ENCODE measurements around the gene ACTN1.
A peak's percentile ranks its signal among the peaks of the same experiment; 100 is the strongest.
"Not testable (repeated sequence)": the region's sequence is repeated elsewhere in the genome, so short reads cannot be mapped to it uniquely, and the experiment has no call there.

ACTN1 gene

DNA sequence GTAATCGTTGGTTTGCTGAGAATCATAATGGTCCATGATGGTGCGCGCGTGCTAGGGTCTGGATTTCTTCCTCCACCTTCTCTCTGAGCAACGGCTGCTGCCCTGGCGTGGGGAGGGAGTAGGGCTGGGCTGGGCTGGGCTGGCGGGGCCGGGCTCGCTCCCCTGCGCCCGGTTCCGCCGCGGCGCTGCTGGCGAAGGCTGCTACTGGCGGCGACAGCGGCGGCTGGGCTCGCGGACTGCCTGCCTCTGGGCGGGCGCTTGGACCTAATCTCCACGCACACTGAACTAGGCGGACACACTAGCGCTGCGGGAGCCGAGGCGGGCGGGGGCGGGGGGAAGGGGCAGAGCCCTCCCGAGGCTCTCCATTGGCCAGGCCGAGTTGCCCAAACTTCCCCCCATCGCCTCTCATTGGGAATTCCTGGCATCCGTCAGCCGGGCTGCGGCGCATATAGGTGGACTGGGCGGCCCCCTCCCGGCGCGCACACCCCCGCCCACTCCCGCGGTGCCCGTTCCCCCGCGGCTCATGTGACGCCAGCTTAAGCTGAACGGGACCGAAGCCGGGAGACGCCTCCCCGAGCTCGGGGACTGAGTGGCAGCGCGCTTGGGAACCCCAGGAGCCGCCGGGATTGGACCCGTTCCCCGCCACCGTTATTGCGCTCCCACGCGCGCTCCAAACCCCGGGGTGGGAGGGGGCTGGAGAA lies at the start of gene ACTN1:
Gene ACTN1 (minus strand): TSS at position 282 of the 701 bp plus-strand sequence. CDS start 246 bp downstream, at position 36.
- peak; percentile 95 to 98 (median 98) for DNase-seq

DNA sequence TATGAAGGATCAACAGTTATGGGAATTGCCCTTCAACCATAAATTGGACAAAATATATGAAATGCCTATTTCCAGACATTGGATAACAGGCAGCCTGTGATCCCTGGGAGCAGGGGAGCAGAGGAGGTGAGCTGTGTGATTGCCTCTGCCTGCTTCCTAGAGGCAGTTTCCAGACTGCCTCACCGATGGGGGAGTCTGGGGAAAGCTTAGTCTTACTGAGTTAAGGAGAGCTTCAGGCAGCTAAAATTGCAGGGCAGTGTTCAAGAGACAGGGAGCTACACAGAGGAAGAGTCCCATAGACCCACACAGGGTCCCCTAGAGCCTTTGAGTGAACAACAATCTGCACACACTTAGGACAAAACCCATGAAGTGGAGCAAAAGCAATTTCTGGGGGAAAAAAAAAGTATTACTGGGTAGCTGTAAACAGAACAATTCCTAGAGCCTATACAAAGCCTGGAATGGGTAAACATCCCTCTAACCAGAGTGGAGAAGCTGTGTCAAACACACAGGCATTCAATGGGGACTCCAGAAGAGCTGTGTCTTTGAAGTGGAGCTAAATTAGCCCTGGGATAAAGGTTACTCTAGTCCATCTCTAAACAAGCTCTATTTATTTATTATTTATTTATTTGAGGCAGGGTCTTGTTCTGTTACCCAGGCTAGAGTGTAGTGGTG lies 48.3 kb upstream of the ACTN1 start:
- DNase-seq: no peak

GRCh38 chr14:69023035-69023434 lies 43.9 kb upstream of the ACTN1 start:
- no peak for DNase-seq

DNA sequence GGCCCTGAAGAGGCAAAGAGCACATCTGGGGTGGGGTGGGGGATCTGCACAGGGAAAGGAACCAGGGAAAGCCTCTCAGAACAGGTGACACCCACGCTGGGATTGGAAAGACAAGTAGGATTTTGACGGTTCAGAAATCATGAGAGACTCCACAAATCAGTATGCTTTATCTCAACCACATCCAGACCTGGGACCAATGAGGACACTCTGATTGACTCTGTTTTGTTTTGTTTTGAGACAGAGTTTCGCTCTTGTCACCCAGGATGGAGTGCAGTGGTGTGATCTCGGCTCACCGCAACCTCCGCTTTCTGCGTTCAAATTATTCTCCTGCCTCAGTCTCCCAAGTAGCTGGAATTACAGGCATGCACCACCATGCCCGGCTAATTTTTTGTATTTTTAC lies 43.0 kb upstream of the ACTN1 start:
- not testable (repeated sequence) for DNase-seq

DNA sequence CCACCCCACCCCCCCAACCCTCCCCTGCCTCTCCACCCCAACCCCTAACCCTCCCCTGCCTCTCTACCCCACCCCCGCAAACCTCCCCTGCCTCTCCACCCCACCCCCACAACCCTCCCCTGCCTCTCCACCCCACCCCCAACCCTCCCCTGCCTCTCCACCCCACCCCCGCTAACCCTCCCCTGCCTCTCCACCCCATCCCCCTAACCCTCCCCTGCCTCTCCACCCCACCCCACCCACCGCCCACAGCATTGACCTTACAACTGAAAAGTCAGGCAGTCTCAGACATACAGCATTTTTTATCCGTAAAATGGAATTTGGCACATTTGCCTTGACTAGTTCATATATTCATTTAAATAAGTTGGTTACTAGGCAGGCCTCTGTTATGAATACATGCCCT lies 38.6 kb upstream of the ACTN1 start:
- DNase-seq: no peak

DNA sequence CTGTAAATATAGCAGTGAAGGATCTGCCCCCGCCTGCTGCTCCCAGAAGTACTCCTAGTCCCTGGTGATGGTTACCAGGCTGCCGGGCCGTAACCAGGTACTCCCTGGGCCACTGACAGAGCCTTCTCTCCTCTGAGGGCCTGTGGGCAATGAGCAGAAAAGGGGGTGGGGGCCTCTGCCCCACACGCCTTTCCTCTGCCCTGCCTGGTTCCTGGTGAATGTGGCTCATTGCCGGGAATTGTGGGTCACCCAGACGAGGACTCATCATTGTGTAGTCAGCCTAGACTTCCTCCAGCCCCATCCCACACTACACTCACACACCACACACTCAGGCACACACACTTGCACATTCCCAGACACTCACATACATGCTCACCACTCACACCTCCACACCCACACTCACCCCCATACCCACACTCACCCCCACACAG lies 35.7 kb upstream of the ACTN1 start:
- DNase-seq: no peak

GRCh38 chr14:69013943-69014782 lies 35.1 kb upstream of the ACTN1 start:
- DNase-seq: peak in 2 of 3 experiments; percentile 16 to 21

- no peak for DNase-seq
Observed at GRCh38 chr14:69012256-69012953, 33.3 kb upstream of the ACTN1 start.

GRCh38 chr14:69010648-69011047 lies 31.5 kb upstream of the ACTN1 start:
- no peak for DNase-seq

DNA sequence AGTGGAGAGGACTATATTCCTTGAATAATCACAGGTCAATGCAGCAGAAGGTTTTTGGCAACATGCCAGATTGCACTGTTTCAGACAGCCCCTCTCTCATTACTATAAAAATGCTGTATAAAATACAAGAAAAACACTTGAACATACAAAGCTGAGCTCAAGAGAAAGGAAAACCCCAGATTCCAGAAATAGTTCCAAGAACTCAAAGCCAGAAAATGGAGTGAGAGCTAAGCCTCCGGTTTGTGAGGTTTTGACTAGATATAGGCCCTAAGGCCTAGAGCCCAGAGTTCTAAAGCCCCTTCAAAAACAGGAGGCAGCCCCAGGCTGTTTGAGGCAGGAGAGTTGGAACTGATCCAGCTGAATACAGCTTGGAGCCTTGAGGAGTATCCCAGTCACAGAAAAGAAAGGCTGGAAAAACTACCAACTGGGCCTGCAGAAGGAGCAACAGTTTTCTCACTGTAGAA lies 29.4 kb upstream of the ACTN1 start:
- peak in 2 of 3 experiments; percentile 23 to 73 for DNase-seq

DNA sequence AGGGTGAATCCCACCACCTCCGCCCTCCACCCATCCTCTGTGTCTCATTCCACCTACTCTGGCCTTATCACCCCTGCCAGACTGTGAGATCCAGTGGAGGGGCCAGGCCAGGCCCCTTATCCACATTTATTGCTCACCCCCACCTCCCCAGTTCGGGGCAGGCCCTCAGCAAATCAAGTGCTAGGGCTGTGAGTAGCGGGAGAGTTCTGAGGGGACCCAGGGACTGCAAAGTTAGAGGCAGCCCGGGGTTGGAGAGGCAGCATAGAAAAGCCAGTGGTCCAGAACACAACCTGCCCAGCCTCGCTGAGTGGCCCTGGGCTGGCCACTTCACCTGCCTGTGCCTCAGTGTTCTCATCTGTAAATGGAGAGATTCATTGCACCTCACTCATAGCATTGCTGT lies 27.2 kb upstream of the ACTN1 start:
- DNase-seq: no peak

DNA sequence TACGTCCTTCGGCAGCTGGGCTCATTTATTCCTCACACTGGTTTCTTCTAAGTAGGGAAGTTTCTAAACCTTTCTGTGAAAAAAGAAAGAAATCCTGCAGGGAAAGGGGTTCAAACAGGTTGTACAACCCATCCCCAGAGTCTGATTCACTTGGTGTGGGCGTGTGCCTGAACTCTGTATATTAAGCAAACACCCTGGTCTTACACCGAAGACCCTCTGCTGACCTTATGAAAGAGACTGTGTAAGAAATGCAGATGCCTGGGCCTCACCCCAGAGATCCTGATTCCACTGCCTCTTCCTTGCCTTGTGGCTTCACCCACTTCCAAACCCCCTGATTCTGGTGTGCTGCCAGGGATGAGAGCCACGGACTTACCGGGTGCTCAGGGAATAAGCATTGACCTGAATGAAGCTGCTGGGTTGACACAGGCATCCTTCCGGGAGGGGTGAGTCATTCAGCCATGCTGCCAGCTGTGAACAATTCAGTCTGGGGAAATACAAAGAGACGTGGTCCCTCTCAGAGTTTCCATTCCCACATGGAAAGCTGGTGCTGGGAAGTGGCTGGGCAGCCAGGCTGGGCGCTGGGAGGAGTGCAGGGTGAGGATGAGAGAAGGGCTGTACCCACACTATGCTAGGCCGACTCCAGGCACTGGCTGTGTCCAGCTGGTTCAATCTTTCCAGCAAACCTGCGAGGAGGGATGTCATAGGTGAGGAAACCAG lies 26.5 kb upstream of the ACTN1 start:
- DNase-seq: peak in 1 of 3 experiments; percentile 7

DNA sequence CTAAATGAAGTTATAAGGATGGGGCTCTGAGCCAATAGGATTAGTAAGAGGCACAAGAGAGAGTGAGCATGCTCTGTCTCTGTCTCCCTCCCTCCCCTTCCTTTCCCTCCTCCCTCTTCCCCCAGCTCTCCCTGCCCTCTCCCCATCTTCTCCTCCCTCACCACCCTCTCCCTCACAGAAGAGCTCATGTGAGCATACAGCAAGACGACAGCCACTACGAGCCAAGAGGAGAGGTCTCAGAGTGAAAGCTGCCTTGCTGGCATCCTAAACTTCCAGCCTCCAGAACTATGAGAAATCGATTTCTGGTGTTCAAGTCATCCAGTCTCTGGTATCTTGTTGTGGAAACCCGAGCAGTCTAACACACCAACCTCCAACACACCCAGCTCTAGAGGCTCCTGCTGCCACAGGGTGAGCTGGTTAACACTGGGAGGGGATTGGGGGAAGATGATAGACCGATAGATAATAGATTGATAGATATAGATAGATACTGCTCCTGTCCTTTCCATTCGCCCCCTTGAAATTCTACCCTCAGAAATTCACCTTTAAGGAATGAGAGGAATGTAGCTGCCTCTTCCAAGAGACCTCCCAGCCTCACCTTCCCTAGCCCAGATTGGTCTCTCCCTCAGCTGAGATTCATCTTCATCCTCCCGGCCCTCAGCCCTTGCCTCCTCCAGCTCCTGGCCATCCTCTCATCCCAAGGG lies 25.8 kb upstream of the ACTN1 start:
- DNase-seq: no peak

- no peak for DNase-seq
Observed at GRCh38 chr14:69003626-69004025, 24.5 kb upstream of the ACTN1 start.

GRCh38 chr14:69002069-69002468 lies 23.0 kb upstream of the ACTN1 start:
- DNase-seq: peak in 1 of 3 experiments; percentile 5

DNA sequence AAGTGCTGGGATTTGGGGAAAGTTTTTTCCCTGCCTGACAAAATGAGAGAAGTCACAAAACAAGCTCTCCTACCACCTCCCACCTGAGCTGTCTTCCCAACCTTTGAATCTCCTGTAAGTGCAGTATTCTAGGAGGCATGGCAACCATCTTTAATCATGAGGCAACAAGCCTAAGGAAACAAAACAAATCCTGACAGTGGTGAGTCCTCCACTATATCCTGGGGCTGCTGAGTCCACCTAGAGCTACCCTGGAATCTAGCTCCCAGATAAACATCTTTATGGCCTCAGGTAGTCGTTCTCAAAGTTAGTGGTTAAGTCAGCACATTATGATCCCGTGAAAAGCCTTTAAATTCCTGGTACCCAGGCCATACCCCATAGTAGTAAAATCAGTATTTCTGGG lies 22.3 kb upstream of the ACTN1 start:
- no peak for DNase-seq

DNA sequence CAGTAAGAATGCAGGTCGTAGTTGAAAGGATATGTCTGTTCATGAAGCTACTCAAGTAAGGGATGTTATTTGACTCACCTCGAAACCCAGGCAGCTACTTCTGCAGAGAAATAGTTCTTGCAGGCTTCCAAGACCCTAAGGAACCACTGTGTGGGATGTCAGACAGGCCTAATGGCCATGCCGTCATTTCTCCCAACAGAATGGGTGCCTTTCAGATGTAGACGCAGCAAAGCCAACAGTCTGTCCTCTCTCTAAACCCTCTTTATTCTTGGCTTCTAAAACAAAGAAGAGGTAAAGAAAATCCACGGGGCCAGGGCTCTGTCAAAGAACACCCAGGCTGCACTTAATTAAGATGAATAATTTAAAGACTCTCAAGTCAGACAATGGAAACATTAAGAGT lies 19.0 kb upstream of the ACTN1 start:
- DNase-seq: no peak

DNA sequence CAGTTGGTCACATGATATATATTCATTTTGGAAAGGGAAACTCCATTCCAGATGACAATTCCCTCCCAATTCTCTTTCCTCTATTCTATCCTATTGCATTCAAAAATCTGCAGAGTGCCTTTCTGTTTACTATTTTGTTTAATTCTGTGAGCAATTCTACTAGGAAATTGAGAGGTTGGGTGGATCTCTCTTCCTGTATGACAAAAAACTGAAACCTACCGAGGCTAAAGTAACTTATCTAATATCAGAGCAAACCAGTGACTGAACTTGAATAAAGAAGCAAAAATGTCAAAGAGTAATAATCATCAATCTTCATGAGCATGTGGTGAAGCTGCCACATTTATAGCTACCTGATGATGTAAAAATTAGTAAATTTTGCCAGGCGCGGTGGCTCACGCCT lies 16.6 kb upstream of the ACTN1 start:
- DNase-seq: no peak

DNA sequence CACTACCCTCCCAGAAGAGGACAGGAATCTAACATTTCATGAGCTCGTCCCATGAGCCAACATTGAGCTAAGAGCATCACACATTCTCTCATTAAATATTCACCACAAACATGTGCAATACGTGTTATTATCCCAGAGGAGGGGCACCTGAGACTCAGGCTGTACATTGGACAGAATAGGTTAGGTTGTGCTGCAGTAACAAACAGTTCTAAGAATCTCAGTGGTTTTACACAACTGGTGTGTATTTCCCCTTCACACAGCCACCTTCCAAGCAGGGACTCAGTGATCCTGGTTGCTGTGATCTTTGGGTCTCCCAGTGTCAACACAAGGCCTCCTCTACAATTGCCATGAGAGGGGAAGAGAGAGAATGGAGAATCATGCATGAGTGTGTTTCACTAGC lies 15.0 kb upstream of the ACTN1 start:
- no peak for DNase-seq

DNA sequence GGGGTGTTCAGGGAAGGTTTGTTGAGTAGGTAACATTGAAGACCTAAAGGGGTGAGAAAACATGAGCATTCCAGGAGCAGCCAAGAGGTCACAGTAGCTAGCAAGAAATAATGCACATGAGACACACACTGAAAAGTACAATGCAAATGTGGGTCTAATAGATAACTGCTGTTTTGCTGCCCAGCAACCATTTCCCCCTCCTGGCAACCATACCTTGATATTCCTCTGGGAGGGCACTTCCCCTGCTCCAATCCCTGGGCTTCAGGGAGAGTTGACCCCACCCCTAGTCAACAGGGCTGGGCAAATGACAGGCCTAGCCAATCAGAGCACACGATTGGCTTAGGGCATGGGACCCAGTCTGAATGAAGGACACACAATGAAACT lies 8.5 kb upstream of the ACTN1 start:
- peak in 1 of 3 experiments; percentile 24 for DNase-seq

- DNase-seq: peak in 1 of 3 experiments; percentile 13
Observed at GRCh38 chr14:68986926-68987652, 8.0 kb upstream of the ACTN1 start.
